Central memory CD4-positive, alpha-beta T cell (primary cell): ENCODE measurements around the gene NR3C1.
A peak's percentile ranks its signal among the peaks of the same experiment; 100 is the strongest.

ENCODE experiments used
- DNase-seq: peaks from one replicate; pipeline ENCODE4 v3.0.0; 2022

The NR3C1 gene

DNA sequence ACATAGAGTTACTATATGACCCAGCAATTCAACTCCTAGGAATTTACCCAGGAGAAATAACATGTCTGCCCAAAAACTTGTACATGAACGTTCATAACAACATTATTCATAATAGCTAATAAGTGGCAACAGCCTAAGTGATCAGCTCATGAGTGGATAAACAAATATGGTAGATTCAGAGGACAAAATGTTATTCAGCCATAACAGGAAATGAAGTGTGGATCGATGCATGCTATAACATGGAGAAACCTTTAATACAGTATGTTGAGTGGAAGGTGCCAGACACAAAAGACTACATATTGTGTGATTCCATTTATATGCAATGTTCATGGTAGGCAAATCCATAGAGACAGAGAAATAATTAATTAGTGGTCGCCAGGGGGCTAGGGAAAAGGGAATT is 22.3 kb upstream of the NR3C1 start:
- DNase-seq, result no peak

GRCh38 chr5:143418140-143418866 is 14.8 kb upstream of the NR3C1 start:
- no peak for DNase-seq

DNA sequence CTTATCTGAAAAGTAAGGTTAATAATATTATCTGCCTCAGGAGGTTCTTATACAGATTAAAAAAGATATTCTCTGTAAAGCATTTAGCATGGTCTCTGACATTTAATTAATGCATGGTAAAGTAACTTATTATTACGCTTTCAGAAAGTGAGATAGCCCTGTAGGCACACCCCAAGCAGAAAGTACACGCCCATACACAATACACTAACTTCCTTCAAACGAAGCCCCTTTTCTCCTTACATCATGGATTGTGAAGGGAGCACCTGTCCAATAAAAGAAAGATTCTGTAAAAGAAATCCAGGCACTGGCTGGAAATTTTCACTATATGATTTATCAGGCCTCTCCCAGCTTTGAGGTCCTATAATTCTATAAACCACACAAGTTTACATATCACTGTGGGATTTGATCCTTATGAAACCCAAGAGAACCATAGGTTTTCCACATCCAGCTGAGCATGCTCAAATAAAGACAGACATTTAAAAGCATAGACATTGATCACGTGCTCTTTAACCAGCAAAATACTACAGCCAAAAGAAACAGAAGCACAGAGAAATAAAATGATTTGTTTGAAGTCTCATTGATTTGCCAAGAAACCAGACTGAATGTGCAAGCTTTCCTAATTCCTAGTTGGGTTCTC is 14.1 kb upstream of the NR3C1 start:
- DNase-seq, result no peak

GRCh38 chr5:143416411-143416810 is 12.9 kb upstream of the NR3C1 start:
- no peak for DNase-seq

- DNase-seq, result no peak
Observed at GRCh38 chr5:143413958-143414669, 10.6 kb upstream of the NR3C1 start.

- DNase-seq, result no peak
Observed at GRCh38 chr5:143412661-143413342, 9.3 kb upstream of the NR3C1 start.

- DNase-seq, result peak; percentile 66
Observed at GRCh38 chr5:143409926-143410325, 6.4 kb upstream of the NR3C1 start.

DNA sequence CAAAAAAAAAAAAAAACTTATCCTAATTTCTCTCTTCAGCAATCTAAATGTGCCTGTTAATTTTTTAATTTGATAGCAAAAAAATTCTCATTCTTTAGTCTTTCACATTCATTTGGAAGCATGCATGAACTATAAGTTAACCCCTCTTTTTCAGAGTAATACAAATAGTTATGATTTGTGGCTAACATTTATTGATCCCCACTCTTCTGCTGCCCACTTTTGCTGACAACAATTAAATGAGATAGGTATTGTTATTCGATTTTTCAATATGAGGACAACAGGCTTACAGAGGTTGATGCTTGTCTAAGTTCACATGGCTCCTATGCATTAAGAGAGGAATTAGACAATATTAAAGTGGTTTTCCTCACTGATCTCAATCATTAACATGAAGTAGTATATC is 2.9 kb upstream of the NR3C1 start:
- no peak for DNase-seq

- DNase-seq, result no peak
Observed at GRCh38 chr5:143405849-143406098, 2.3 kb upstream of the NR3C1 start.

DNA sequence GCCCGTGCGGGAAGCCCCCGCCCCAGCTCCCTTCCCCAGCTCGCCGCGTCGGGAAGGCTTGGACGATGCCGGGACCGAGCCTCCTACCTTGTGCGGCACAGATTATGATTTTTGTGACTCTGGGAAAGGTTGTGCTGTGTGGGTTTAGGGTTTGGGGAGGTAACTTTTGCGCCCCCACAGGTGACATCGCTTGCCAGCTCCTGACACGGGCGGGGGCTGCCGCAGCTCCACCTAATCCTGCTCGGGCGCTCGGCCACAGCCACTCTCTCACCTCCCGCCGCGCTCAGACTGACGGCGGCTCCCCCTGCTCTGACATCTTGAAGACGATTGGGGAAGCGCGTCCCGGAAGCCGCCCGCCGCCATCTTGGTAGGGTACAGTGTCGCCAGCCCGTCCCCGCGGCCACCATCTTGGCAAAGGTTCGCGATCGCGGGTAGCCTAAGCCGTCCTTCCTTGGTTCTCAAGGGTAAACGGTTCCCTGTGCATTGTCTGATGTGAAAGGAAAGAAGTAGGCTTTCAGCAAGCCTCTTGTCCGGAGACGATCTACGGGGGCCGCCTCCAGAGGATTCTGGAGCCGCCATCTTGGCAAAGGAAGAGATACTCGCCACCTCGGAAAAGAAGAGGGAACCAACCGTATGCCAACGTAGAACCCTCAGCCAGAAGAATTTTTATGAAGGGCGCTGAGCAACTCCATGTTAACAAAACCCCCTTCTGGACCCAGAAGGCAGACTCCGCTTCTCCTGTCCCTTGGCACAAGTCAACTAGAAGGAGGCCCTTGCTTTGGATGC is 1.8 kb upstream of the NR3C1 start:
- peak; percentile 88 for DNase-seq

GRCh38 chr5:143404416-143405062 is 1.1 kb upstream of the NR3C1 start:
- peak; percentile 75 for DNase-seq

GRCh38 chr5:143403334-143403592 is 223 bp downstream of the NR3C1 start:
- no peak for DNase-seq

GRCh38 chr5:143402553-143403333 is 743 bp downstream of the NR3C1 start:
- DNase-seq, result peak; percentile 24

DNA sequence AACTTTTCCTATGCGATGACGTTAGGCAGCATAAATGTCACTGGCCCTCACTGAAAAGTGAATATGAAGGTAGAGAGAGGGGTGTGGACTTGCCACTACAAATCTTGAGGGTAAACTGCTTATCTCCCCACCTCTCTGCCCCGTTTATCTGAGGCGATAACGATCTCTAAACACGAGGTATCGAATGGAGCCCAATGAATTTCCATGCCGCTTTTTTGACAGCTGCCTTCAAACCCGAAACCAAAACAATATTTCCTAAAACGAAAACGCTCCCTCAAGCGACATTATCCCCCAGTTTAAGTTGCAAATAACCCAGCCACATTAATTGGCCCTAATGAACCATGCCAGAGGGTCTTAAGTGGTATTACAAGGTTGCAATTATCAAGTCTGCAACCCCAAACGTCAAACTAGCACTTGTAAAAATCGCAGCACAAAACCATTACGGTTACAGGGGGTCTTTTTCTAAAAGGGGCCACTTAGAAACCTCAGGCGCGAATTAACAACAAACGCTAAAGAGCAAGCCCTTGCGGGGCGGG is 1.4 kb downstream of the NR3C1 start:
- peak; percentile 26 for DNase-seq

- no peak for DNase-seq
Observed at GRCh38 chr5:143401227-143402016, 2.1 kb downstream of the NR3C1 start.

- no peak for DNase-seq
Observed at GRCh38 chr5:143400541-143401226, 2.8 kb downstream of the NR3C1 start.

DNA sequence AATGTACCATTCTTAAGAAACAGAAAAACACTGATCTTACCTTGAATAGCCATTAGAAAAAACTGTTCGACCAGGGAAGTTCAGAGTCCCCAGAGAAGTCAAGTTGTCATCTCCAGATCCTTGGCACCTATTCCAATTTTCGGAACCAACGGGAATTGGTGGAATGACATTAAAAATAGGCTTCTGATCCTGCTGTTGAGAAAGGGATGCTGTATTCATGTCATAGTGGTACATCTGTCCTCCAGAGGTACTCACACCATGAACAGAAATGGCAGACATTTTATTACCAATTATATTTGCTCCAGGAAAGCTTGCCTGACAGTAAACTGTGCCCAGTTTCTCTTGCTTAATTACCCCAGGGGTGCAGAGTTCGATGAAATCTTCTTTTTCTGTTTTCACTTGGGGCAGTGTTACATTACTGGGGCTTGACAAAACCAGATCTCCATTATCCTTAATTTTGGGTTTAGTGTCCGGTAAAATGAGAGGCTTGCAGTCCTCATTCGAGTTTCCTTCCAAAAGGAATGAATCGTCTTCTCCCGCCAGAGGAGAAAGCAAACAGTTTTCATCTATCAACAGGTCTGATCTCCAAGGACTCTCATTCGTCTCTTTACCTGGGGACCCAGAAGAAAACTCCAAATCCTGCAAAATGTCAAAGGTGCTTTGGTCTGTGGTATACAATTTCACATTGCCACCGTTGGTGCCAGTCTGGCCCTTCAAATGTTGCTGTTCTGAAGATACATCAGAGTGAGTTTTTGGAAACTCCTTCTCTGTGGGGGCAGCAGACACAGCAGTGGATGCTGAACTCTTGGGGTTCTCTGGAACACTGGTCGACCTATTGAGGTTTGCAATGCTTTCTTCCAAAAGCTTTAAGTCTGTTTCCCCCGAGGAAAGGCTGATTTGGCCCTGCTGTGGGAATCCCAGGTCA is 3.6 kb downstream of the NR3C1 start:
- no peak for DNase-seq

GRCh38 chr5:143398451-143399237 is 4.8 kb downstream of the NR3C1 start:
- no peak for DNase-seq
